HG02840 (cell line): ENCODE results near the gene BSDC1.

ENCODE experiments used
- ATAC-seq: cut with Tn5 transposase; IDR thresholded peaks from one replicate; pipeline ENCODE4 v1.9.1; 2021; ENCODE audit warnings: mild to moderate bottlenecking, moderate library complexity, moderate number of reproducible peaks; ENCODE audit not compliant: unreplicated experiment, low FRiP score

Gene BSDC1

GRCh38 chr1:32338637-32339145 lies 55.5 kb downstream of the BSDC1 start:
- no peak for ATAC-seq

GRCh38 chr1:32337855-32338636 lies 56.2 kb downstream of the BSDC1 start:
- ATAC-seq: no peak

- no peak for ATAC-seq
These were observed 57.1 kb downstream of the BSDC1 start for GRCh38 chr1:32336963-32337675.

GRCh38 chr1:32336591-32336932 lies 57.7 kb downstream of the BSDC1 start:
- no peak for ATAC-seq

GRCh38 chr1:32335790-32336590 lies 58.3 kb downstream of the BSDC1 start, which contains the start of gene MARCKSL1:
Gene MARCKSL1, minus strand, starts transcription at chr1:32336233. Its CDS starts 200 bp downstream, at chr1:32336033.
- peak; percentile 44 for ATAC-seq

- ATAC-seq: no peak
These were observed 58.8 kb downstream of the BSDC1 start for GRCh38 chr1:32335535-32335789.

GRCh38 chr1:32334864-32335534 lies 59.2 kb downstream of the BSDC1 start:
- no peak for ATAC-seq

GRCh38 chr1:32334274-32334861 lies 59.9 kb downstream of the BSDC1 start:
- ATAC-seq: no peak

- no peak for ATAC-seq
These were observed 60.8 kb downstream of the BSDC1 start for GRCh38 chr1:32333251-32333963.

- no peak for ATAC-seq
These were observed 61.8 kb downstream of the BSDC1 start for GRCh38 chr1:32332290-32333079.

- ATAC-seq: no peak
These were observed 62.7 kb downstream of the BSDC1 start for GRCh38 chr1:32331549-32331948.

- ATAC-seq: no peak
These were observed 63.6 kb downstream of the BSDC1 start for GRCh38 chr1:32330558-32331151.

GRCh38 chr1:32329931-32330466 lies 64.2 kb downstream of the BSDC1 start:
- ATAC-seq: no peak

- ATAC-seq: no peak
These were observed 67.0 kb downstream of the BSDC1 start for GRCh38 chr1:32327204-32327603.

- ATAC-seq: no peak
These were observed 72.4 kb downstream of the BSDC1 start for GRCh38 chr1:32321712-32322291.

GRCh38 chr1:32318127-32318869 lies 75.9 kb downstream of the BSDC1 start:
- no peak for ATAC-seq

GRCh38 chr1:32316903-32317277 lies 77.4 kb downstream of the BSDC1 start:
- no peak for ATAC-seq
